Rectal smooth muscle tissue (tissue), 1 donor: ENCODE results near the gene KIAA1755.

Experiments used
- H3K27ac ChIP-seq: one replicate; pipeline ENCODE4 v1.7.0; 2013; ENCODE audit warnings: low read depth, low read length, inconsistent platforms
- H3K27me3 ChIP-seq: one replicate; pipeline ENCODE4 v1.7.0; 2013; ENCODE audit warnings: low read length; ENCODE audit not compliant: control insufficient read depth, insufficient read depth
- H3K36me3 ChIP-seq: one replicate; pipeline ENCODE4 v1.7.0; 2013; ENCODE audit warnings: low read length; ENCODE audit not compliant: control insufficient read depth, insufficient read depth
- H3K4me1 ChIP-seq: one replicate; pipeline ENCODE4 v1.7.0; 2013; ENCODE audit warnings: low read length; ENCODE audit not compliant: control insufficient read depth, insufficient read depth
- H3K4me3 ChIP-seq: one replicate; pipeline ENCODE4 v1.7.0; 2013; ENCODE audit warnings: low read length
- H3K9ac ChIP-seq: one replicate; pipeline ENCODE4 v1.7.0; 2013; ENCODE audit warnings: low read length

Gene KIAA1755

DNA sequence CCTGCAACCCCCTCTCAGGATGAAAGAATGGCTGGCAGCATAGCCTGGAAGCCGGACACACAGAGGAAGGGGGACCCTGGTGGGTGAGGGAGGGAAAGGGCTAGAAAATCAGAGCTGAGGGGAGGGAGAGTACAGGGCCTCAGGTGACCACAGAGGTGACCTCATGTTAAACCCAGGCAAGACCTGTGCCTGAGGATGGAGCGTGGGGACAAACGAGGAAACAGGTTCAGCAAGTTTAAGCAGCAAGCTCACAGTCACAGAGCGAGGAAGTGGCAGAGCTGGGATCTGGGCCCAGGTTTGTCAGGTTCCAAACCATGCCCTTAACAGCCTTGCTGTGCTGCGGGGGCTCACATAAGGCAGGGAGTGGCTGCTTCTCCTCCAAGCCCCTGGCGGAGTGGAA, 39.4 kb upstream of the KIAA1755 start:
- Histone ChIP-seq H3K4me3 (no peak overlapping the region), H3K27ac (no peak overlapping the region), H3K9ac (no peak overlapping the region), H3K36me3 (no peaks in the 10 kb centered on the region), H3K4me1 (peaks cover 9% of the 10 kb centered on the region), H3K27me3 (peaks cover 7% of the 10 kb centered on the region)

DNA sequence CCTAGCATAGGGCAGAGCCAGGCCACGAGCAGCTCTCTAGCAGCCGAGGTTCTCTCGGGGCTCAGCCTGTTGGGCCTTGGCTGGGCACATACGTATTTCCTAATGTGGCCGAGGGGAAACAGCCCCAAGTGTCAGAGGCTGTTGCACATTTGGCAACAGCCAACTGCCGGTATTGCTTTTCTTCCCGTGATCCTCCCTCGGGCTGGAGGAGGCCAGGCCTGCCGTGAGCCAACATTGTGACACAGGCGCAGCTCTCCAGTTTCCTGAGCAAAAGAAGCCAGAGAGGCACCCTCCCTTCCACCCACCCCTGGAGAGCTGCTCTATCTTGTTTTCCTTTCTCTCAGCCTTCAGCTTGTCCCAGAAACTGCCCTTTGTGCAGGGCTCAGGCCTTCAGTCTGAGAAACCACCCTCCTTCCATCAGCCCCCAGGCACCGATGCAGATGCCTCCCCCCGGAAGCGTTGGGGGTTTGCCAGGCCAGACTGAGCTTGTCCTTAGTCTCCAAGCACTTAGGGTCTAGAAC, 38.3 kb upstream of the KIAA1755 start:
- peaks cover 9% of the 10 kb centered on the region for H3K4me1 ChIP-seq
- H3K4me3 ChIP-seq = no peak overlapping the region
- H3K9ac ChIP-seq = no peak overlapping the region
- no peaks in the 10 kb centered on the region for H3K36me3 ChIP-seq
- H3K27ac ChIP-seq = peak overlapping the region; percentile 80
- peaks cover 3% of the 10 kb centered on the region for H3K27me3 ChIP-seq

DNA sequence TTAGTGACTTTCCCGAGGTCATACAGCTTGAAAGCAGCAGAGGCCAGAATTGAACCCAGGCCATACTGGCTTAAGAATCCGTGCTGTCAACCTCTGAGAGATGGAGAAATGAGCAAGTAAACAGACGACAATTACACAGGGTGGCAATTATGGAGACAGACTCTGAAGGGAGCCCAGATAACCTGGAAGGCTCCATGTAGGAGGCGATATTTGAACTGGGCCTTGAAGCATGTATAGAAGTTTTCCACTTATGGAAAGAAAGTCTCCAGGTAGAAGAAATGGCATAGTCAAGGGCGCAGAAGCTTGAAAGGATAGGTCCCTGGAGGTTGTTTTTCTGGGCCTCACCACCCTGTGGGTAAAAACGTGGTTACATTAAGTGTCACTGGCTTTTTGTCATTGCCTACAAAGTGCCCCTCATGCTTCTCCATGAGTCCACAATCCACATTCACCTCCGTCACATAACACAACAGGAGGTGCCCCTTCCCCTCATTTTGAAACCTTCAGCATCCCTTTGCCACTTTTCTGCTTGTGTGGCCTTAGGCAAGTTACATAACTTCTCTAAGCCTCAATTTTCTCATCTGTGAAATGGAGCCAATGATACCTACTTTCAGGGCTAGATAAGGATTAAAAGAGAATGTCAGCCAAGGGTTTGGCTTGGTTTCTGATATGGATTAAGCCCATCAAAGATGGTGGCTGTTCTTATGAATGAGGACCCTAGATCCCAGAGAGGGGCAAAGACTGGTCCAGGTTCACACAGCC, 37.6 kb upstream of the KIAA1755 start:
- no peak overlapping the region for H3K9ac ChIP-seq
- H3K27ac ChIP-seq = peak overlapping the region; percentile 80

DNA sequence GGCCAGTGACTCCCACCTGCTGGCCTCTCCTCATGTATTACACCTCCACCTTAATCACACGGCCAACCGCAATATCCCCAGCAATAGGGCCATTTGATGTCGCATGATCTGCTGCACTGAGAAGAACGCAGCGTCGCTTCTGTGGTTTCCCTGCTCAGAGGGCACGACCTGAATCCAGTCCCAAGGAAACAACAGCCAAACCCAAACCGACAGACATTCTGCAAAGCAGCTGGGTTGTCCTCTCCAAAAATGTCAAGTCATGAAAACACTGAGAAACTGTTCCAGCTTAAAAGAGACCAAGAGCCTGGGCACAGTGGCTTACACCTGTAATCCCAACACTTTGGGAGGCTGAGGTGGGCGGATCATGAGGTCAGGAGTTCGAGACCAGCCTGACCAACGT, 35.9 kb upstream of the KIAA1755 start:
- H3K4me3 ChIP-seq = no peak overlapping the region

More for the DNA sequence above, 37.6 kb upstream of the KIAA1755 start:
- H3K4me3 ChIP-seq = no peak overlapping the region
- peaks cover 3% of the 10 kb centered on the region for H3K27me3 ChIP-seq
- peaks cover 9% of the 10 kb centered on the region for H3K4me1 ChIP-seq
- H3K36me3 ChIP-seq = no peaks in the 10 kb centered on the region

DNA sequence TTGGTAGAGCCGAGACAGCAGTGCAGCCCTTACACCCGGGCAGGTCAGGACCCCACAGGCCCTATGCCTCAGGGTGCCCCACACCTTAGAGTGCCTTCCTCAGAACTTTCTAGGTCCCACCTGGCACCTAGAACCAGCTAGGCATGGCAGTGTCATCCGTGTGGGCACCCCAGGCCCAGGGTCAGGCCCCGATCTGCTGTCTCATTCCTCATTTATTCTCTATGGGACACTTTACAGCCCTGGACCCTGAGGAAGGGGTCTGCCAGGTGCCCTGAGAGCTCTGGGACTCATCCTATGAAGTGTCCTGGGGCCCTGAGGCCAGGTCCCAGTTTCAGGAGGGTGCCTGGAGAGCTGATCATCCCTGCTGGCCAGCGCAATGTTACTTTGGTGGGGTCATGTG, 35.3 kb upstream of the KIAA1755 start:
- Histone ChIP-seq H3K27ac (no peak overlapping the region), H3K36me3 (no peaks in the 10 kb centered on the region), H3K4me3 (no peak overlapping the region), H3K27me3 (no peaks in the 10 kb centered on the region), H3K4me1 (peaks cover 9% of the 10 kb centered on the region), H3K9ac (no peak overlapping the region)

More for the DNA sequence above, 35.9 kb upstream of the KIAA1755 start:
- H3K36me3 ChIP-seq = no peaks in the 10 kb centered on the region
- peaks cover 9% of the 10 kb centered on the region for H3K4me1 ChIP-seq
- H3K27ac ChIP-seq = no peak overlapping the region
- H3K27me3 ChIP-seq = no peaks in the 10 kb centered on the region
- H3K9ac ChIP-seq = no peak overlapping the region

DNA sequence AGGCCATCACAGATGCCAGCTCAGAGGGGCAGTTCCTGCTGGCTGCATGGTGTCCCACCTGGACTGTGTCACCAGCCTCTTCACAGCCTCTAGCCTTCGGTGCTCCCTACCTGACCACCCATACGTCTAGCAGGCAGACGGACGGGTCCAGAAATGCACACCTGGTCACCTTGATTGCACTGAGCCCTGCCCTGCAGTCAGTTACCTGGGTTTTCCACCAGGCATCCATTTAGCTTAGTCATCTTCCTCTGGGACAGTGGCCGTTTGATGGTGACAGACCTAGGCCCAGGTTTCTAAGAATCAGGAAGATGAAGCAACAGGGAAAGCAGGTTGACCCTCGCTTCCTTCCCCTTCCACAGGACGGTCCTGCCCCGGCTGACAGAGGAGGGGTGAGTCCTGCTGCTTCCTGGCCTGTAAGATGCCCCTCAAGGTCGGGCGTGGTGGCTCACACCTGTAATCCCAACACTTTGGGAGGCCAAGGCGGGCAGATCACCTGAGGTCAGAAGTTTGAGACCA, 33.6 kb upstream of the KIAA1755 start:
- Histone ChIP-seq H3K9ac (no peak overlapping the region), H3K27me3 (no peaks in the 10 kb centered on the region), H3K27ac (no peak overlapping the region), H3K36me3 (no peaks in the 10 kb centered on the region), H3K4me1 (peaks cover 9% of the 10 kb centered on the region), H3K4me3 (no peak overlapping the region)

DNA sequence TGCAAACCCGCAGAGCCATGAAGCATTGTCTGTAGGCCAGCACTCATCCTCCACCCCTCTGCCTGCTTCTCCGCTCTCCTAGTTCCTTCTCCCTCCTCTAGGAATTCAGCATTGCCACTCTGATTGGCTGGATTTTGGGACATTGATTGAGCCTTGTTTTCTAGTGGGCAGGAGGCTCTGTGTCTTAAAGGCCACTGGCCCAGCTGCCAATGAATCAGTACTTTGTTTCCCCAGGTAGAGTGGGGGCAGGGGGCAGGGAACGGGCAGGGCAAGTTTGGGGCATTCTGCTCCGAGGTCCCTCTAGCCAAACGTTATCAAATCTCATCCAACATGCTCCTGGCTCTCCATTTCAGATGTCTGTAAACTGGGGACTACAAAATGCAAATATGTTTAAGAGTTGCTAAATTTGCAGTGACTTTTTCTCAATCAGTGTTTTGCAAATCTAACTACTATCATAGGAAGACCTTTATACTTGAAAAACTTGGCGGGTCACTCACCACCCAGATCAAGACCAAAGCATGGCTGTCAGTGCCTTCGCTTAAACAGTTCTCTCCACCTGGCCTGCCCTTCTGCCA, 33.0 kb upstream of the KIAA1755 start:
- Histone ChIP-seq H3K4me3 (no peak overlapping the region), H3K36me3 (no peaks in the 10 kb centered on the region), H3K9ac (no peak overlapping the region), H3K27ac (no peak overlapping the region), H3K4me1 (peaks cover 4% of the 10 kb centered on the region), H3K27me3 (no peaks in the 10 kb centered on the region)

DNA sequence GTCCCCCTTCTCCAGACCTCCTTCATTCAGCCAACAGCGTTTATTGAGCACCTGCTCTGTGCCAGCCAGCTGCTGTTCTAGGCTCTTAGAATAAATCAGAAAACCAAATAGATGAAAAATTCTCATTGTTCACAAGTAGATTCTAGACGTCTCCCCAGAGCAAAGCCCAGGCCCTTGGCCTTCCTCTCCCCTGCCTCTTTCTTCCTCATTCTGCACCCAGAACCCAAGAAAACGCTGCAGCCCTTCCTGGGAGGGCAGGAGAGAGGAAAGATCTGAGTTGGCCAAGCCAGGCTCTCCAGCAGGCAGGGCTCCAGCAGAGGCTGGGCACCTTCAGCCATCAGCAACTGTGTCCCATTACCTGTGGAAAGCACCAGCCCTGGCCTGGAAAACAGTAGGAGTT, 31.4 kb upstream of the KIAA1755 start:
- Histone ChIP-seq H3K36me3 (no peaks in the 10 kb centered on the region), H3K4me3 (no peak overlapping the region), H3K4me1 (no peaks in the 10 kb centered on the region), H3K9ac (no peak overlapping the region), H3K27ac (no peak overlapping the region), H3K27me3 (no peaks in the 10 kb centered on the region)

DNA sequence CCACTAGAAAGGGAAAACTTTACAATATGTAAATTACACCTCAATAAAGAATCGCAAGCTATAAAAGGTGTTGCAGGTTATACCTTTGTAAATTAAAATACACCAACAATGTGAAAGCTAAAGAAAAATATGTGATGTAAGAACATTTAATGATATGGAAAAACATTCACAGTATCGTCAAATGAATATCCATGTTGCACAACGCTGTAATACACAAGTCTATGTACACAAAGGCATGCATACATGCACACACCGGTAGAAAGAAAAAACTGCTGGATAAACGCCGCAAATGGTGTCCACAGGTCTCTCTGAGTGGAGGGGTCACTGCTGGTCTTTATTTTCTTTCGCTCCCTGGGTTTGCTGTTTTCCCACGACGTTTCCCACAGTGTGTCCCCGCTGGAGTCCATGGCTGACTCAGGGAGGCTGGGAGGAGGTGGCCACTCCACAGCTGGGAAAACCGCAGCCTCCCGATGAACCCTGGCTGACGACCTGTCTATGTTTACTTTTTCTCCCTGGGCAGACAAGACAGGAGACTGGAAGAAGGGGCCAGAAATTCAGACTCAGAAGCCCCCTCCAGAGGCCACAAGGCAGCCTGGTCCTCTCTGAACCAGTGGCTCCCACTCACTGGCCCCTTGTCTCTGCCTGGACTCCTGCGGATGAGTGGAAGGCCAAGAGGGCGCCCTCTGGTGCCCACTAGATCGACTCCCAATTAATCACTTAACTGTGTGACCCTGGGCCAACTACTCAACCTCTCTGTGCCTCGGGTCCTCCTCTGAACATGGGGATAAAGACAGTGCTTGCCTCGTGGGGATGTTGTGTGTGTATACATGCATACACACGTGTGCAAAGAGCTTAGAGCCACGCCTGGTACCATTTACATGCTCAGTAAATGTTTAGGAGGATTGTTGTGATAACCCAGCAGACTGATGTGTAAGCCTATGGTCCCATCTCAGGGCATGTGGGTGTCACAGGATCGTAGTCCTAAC, 30.6 kb upstream of the KIAA1755 start:
- Histone ChIP-seq H3K4me3 (no peak overlapping the region), H3K27ac (no peak overlapping the region), H3K27me3 (no peaks in the 10 kb centered on the region), H3K9ac (no peak overlapping the region), H3K4me1 (no peaks in the 10 kb centered on the region), H3K36me3 (no peaks in the 10 kb centered on the region)

DNA sequence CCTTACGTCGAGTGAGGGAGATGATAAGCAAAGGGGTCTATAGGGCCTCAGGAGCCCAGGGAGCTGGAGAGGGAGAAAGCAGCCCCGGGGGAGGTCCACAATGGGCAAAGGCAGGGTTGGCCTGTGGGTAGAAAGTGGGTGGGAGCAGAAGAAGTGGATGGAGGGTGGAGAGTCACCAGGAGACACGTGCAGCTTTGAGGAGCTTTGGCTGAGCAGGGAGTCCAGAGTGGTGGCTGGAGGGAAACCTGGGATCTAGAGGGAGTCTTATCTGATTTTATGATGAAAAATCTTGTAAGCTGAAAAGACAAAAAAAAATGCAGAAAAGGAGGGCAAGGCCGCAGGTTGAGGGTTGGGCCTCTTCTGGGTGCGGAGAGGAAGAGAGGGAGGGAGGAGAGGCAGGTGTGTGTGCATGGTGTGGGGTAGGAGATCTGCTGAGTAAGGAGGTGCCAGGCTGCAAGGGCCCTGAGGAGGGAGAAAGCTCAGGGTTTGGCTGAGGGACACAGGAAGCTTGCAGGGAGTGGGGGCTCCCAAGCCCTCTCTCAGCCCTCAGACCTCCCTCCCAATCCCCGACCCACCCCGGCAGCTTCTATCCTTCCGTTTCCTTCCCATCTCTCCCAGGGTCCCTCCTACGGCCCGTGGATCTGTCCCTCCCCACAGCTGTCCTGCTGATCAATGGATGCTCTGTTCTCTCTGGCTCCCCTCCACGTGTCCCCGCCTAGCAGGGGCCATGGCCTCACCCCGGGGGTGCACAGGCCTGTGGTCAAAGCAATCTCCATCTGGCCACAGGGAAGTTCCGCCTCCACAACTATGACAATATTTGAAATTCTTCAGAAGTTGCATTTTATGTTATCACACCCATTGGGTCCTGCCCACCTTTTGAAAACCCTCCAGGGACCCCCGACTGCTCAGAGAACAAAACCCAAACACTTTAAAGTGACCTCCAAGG, 26.3 kb upstream of the KIAA1755 start:
- H3K36me3 ChIP-seq = no peaks in the 10 kb centered on the region
- no peak overlapping the region for H3K9ac ChIP-seq
- H3K4me3 ChIP-seq = no peak overlapping the region
- H3K4me1 ChIP-seq = no peaks in the 10 kb centered on the region
- no peaks in the 10 kb centered on the region for H3K27me3 ChIP-seq
- H3K27ac ChIP-seq = no peak overlapping the region

DNA sequence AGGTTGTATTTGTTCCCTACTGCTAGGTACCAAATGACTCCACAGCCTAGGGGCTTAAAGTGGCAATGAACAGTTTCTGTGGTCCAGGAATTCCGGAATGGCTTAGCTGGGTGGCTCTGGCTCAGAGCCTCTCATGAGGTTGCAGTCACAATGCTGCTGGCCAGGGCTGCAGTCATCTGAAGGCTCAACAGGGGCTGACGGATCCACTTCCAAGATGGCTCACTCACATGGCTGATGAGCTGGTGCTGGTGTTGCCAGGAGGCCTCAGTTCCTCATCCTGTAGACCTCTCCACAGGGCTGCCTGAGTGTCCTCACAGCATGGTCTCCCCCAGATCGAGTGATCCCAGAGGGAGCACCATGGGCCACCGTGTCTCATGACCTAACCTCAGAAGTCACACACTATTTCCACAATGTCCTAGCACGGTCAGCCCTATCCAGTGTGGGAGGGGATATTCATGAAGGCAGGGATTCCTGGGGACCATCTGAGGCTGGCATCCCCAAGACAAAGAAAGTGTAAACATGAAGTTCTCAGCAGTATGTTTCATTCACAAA, 24.4 kb upstream of the KIAA1755 start:
- Histone ChIP-seq H3K27me3 (no peaks in the 10 kb centered on the region), H3K9ac (no peak overlapping the region), H3K4me1 (no peaks in the 10 kb centered on the region), H3K4me3 (no peak overlapping the region), H3K27ac (no peak overlapping the region), H3K36me3 (no peaks in the 10 kb centered on the region)
